OCI-LY7 (cell line): ENCODE data around the gene SLC6A12. TPM values are rescaled to one million over a fixed set of nuclear protein-coding genes. Genes with fewer than 3 reads are reported as not detected.

Experiments
- BruUV-seq: library from RNA; stranded (reverse); fragments of 400-500 nt; replicated peaks from 2 replicates; lab custom pipeline; 2021; lab: Mats Ljungman, UMichigan
- CTCF ChIA-PET: fragments of 300-600 bp; sonication (Branson Sonifier 250); formaldehyde crosslinking; loops from one replicate; lab custom pipeline; 2022; ENCODE audit warnings: antibody characterized with exemption; ENCODE audit not compliant: unreplicated experiment; lab: Charles Lee
- POLR2A ChIA-PET: fragments of 300-600 bp; sonication (Branson Sonifier 250); formaldehyde crosslinking; loops from one replicate; lab custom pipeline; 2022; ENCODE audit warnings: antibody characterized with exemption; lab: Charles Lee
- DNase-seq: peaks from one replicate; pipeline ENCODE4 v3.0.0-alpha.2; 2015; ENCODE audit warnings: low spot score
- H2AFZ ChIP-seq: fragments of 200-600 bp; sonication (generic), shearing (Covaris generic); 2 replicates; pipeline ENCODE4 v1.6.1; 2014; ENCODE audit warnings: mild to moderate bottlenecking, antibody characterized with exemption, low read length, moderate library complexity
- H3K27ac ChIP-seq: fragments of 200-600 bp; sonication (generic); 2 replicates; pipeline ENCODE4 v1.5.1; 2014; ENCODE audit warnings: mixed run types, low read depth, mild to moderate bottlenecking, moderate library complexity, low read length, inconsistent platforms; ENCODE audit not compliant: poor library complexity, severe bottlenecking
- H3K36me3 ChIP-seq: fragments of 200-600 bp; sonication (generic); 2 replicates; pipeline ENCODE4 v1.6.1; 2014; ENCODE audit warnings: mild to moderate bottlenecking, antibody characterized with exemption, low read length, moderate library complexity, mixed read lengths; ENCODE audit not compliant: insufficient read depth
- H3K4me1 ChIP-seq: fragments of 200-600 bp; sonication (generic); 2 replicates; pipeline ENCODE4 v1.5.1; 2014; ENCODE audit warnings: mild to moderate bottlenecking, low read length; ENCODE audit not compliant: insufficient read depth, poor library complexity, severe bottlenecking
- H3K4me2 ChIP-seq: fragments of 200-600 bp; sonication (generic); 2 replicates; pipeline ENCODE4 v1.6.1; 2014; ENCODE audit warnings: mild to moderate bottlenecking, low read length
- H3K4me3 ChIP-seq: fragments of 200-600 bp; sonication (generic); 2 replicates; pipeline ENCODE4 v1.5.1; 2014; ENCODE audit warnings: mild to moderate bottlenecking, low read depth, low read length; ENCODE audit not compliant: poor library complexity, severe bottlenecking
- H3K79me2 ChIP-seq: fragments of 200-600 bp; sonication (generic); 2 replicates; pipeline ENCODE4 v1.6.1; 2016; ENCODE audit warnings: low read depth, mild to moderate bottlenecking, low read length, moderate library complexity, mixed read lengths; ENCODE audit not compliant: insufficient read depth
- H3K9me2 ChIP-seq: fragments of 200-600 bp; sonication (generic); 2 replicates; pipeline ENCODE4 v1.6.1; 2016; ENCODE audit warnings: mild to moderate bottlenecking, low read length, mixed read lengths; ENCODE audit not compliant: insufficient read depth
- H3K9me3 ChIP-seq: fragments of 200-600 bp; sonication (generic); 2 replicates; pipeline ENCODE4 v1.6.1; 2014; ENCODE audit warnings: mild to moderate bottlenecking, mixed run types, low read length, mixed read lengths
- H4K20me1 ChIP-seq: fragments of 200-600 bp; sonication (generic); 2 replicates; pipeline ENCODE4 v1.6.1; 2014; ENCODE audit warnings: mild to moderate bottlenecking, antibody characterized with exemption, low read length, moderate library complexity, mixed read lengths; ENCODE audit not compliant: insufficient read depth
- CTCF ChIP-seq: fragments of 200-600 bp; sonication (generic); conservative IDR thresholded peaks from 2 replicates; pipeline ENCODE4 v1.5.1; 2014; ENCODE audit warnings: mild to moderate bottlenecking, antibody characterized with exemption, low read length, moderate library complexity, mixed read lengths
- EZH2phosphoT487 ChIP-seq: fragments of 200-600 bp; sonication (generic); IDR thresholded peaks from 2 replicates; pipeline ENCODE4 v1.6.1; 2018; ENCODE audit warnings: low read depth, borderline replicate concordance, mild to moderate bottlenecking, mixed run types, antibody characterized with exemption, low read length, moderate library complexity, mixed read lengths
- intact Hi-C: fragments of 100-400 bp; cut with micrococcal nuclease; formaldehyde crosslinking; loops from one replicate; pipeline ENCODE4 v1.10.0; 2022; ENCODE audit not compliant: unreplicated experiment
- total RNA-seq, 2 experiments: library from RNA; depleted of rRNA in 1 of 2; stranded (reverse); fragments of >200 nt in 1 of 2; shearing (Covaris generic) in 1 of 2; gene quantifications; 2 replicates each; pipeline ENCODE4 v1.2.3, GENCODE V29; 2014 to 2022

The SLC6A12 gene
- total RNA-seq, 2 experiments from 2014 or later = not detected

- H3K79me2 ChIP-seq = no peaks in the 10 kb centered on the region
- no peak overlapping the region for H2AFZ ChIP-seq
- intact Hi-C loops = no loop called here
- no peaks in the 10 kb centered on the region for H3K4me1 ChIP-seq
- no peaks in the 10 kb centered on the region for H3K36me3 ChIP-seq
- no peak for TF ChIP-seq CTCF
- no peak for TF ChIP-seq EZH2phosphoT487
- ChIA-PET CTCF (no interaction called here), POLR2A (interaction anchor here (0.5 kb wide), 1 partner anchor 22 kb away, joined by 4 read pairs; no protein-coding TSS in a partner anchor)
- H3K27ac ChIP-seq = no peak overlapping the region
- no peak overlapping the region for H3K4me3 ChIP-seq
- no peaks in the 10 kb centered on the region for H3K9me2 ChIP-seq
- no peak for DNase-seq
- H4K20me1 ChIP-seq = no peaks in the 10 kb centered on the region
- no peaks in the 10 kb centered on the region for H3K9me3 ChIP-seq
- BruUV-seq = no TSS peak
- H3K4me2 ChIP-seq = no peak overlapping the region
These were observed 7.8 kb upstream of the SLC6A12 start for GRCh38 chr12:221736-222135.

- H3K9me2 ChIP-seq = no peaks in the 10 kb centered on the region
- CTCF ChIA-PET = interaction anchor here (0.6 kb wide), 1 partner anchor 87 kb away, joined by 3 read pairs; no protein-coding TSS in a partner anchor
These were observed 7.1 kb upstream of the SLC6A12 start for GRCh38 chr12:220946-221550.

More at GRCh38 chr12:220946-221550, 7.1 kb upstream of the SLC6A12 start:
- no peak for TF ChIP-seq CTCF
- no peak for TF ChIP-seq EZH2phosphoT487
- Histone ChIP-seq H3K4me3 (no peak overlapping the region), H3K27ac (no peak overlapping the region), H3K4me2 (no peak overlapping the region), H4K20me1 (no peaks in the 10 kb centered on the region), H3K79me2 (no peaks in the 10 kb centered on the region), H3K9me3 (no peaks in the 10 kb centered on the region), H3K36me3 (no peaks in the 10 kb centered on the region), H2AFZ (no peak overlapping the region), H3K4me1 (no peaks in the 10 kb centered on the region)
- POLR2A ChIA-PET = no interaction called here
- no peak for DNase-seq
- intact Hi-C loops = no loop called here
- BruUV-seq = no TSS peak
